Measurements from ENCODE around the gene LRFN2. TPM values are rescaled to one million over a fixed set of nuclear protein-coding genes. Genes with fewer than 3 reads are reported as not detected.
A peak's percentile ranks its signal among the peaks of the same experiment; 100 is the strongest.

The LRFN2 gene
- total RNA-seq, 1 donor from 2014 or later = not detected

- ATAC-seq = no peak
- intact Hi-C loops (cut with micrococcal nuclease) = no loop called here
- no peak for DNase-seq
These were observed 35.1 kb downstream of the LRFN2 start for GRCh38 chr6:40551966-40552505.

- ATAC-seq = peak; percentile 34
- DNase-seq = no peak
- intact Hi-C loops (cut with micrococcal nuclease) = no loop called here
These were observed 36.7 kb downstream of the LRFN2 start for GRCh38 chr6:40550202-40551101.

GRCh38 chr6:40545954-40546353 is 41.2 kb downstream of the LRFN2 start:
- ATAC-seq (no peak), DNase-seq (no peak)
- intact Hi-C loops (cut with micrococcal nuclease) = no loop called here

- no peak for ATAC-seq
- intact Hi-C loops (cut with micrococcal nuclease) = no loop called here
- DNase-seq = no peak
These were observed 43.4 kb downstream of the LRFN2 start for GRCh38 chr6:40543776-40544175.

- DNase-seq (no peak), ATAC-seq (no peak)
- intact Hi-C loops (cut with micrococcal nuclease) = no loop called here
These were observed 44.0 kb downstream of the LRFN2 start for GRCh38 chr6:40543146-40543545.

- DNase-seq (no peak), ATAC-seq (no peak)
- intact Hi-C loops (cut with micrococcal nuclease) = no loop called here
These were observed 44.9 kb downstream of the LRFN2 start for GRCh38 chr6:40542175-40542764.

- intact Hi-C loops (cut with micrococcal nuclease) = no loop called here
- DNase-seq (no peak), ATAC-seq (no peak)
These were observed 45.5 kb downstream of the LRFN2 start for GRCh38 chr6:40541556-40542174.

- intact Hi-C loops (cut with micrococcal nuclease) = no loop called here
- ATAC-seq = no peak
- no peak for DNase-seq
These were observed 46.4 kb downstream of the LRFN2 start for GRCh38 chr6:40540790-40541189.

- intact Hi-C loops (cut with micrococcal nuclease) = no loop called here
- ATAC-seq = no peak
These were observed 47.3 kb downstream of the LRFN2 start for GRCh38 chr6:40539853-40540252.

GRCh38 chr6:40538556-40538955 is 48.6 kb downstream of the LRFN2 start:
- intact Hi-C loops (cut with micrococcal nuclease) = no loop called here
- no peak for ATAC-seq

More at GRCh38 chr6:40539853-40540252, 47.3 kb downstream of the LRFN2 start:
- no peak for DNase-seq

GRCh38 chr6:40537446-40537845 is 49.7 kb downstream of the LRFN2 start:
- ATAC-seq = no peak
- DNase-seq = no peak
- intact Hi-C loops (cut with micrococcal nuclease) = no loop called here

More at GRCh38 chr6:40538556-40538955, 48.6 kb downstream of the LRFN2 start:
- DNase-seq = no peak

GRCh38 chr6:40536442-40536841 is 50.7 kb downstream of the LRFN2 start:
- DNase-seq = no peak
- intact Hi-C loops (cut with micrococcal nuclease) = no loop called here
- ATAC-seq = no peak

GRCh38 chr6:40535819-40536380 is 51.3 kb downstream of the LRFN2 start:
- no peak for DNase-seq

GRCh38 chr6:40535110-40535818 is 51.9 kb downstream of the LRFN2 start:
- ATAC-seq = no peak
- DNase-seq = no peak
- intact Hi-C loops (cut with micrococcal nuclease) = no loop called here

More at GRCh38 chr6:40535819-40536380, 51.3 kb downstream of the LRFN2 start:
- intact Hi-C loops (cut with micrococcal nuclease) = no loop called here
- no peak for ATAC-seq

GRCh38 chr6:40532349-40533000 is 54.7 kb downstream of the LRFN2 start:
- intact Hi-C loops (cut with micrococcal nuclease) = no loop called here
- no peak for ATAC-seq
- no peak for DNase-seq

GRCh38 chr6:40529919-40530318 is 57.2 kb downstream of the LRFN2 start:
- no peak for DNase-seq
- no peak for ATAC-seq
- intact Hi-C loops (cut with micrococcal nuclease) = no loop called here

- ATAC-seq (no peak), DNase-seq (no peak)
- intact Hi-C loops (cut with micrococcal nuclease) = no loop called here
These were observed 58.1 kb downstream of the LRFN2 start for GRCh38 chr6:40529040-40529439.

GRCh38 chr6:40528051-40528450 is 59.1 kb downstream of the LRFN2 start:
- DNase-seq (no peak), ATAC-seq (no peak)
- intact Hi-C loops (cut with micrococcal nuclease) = no loop called here

- DNase-seq (no peak), ATAC-seq (no peak)
- intact Hi-C loops (cut with micrococcal nuclease) = no loop called here
These were observed 61.1 kb downstream of the LRFN2 start for GRCh38 chr6:40526036-40526435.

Data from left ventricle myocardium superior (tissue), 1 donor.